H9 (cell line): ENCODE results near the gene TAOK1. TPM values are rescaled to one million over a fixed set of nuclear protein-coding genes. Genes with fewer than 3 reads are reported as not detected.
A peak's percentile ranks its signal among the peaks of the same experiment; 100 is the strongest.

Source experiments
- DNase-seq: peaks from one replicate; pipeline ENCODE4 v3.0.0-alpha.2; 2017
- H2AFZ ChIP-seq: one replicate; pipeline ENCODE4 v1.6.1; 2013; ENCODE audit warnings: mild to moderate bottlenecking, low read length, control low read depth, moderate library complexity
- H2AK5ac ChIP-seq: 2 replicates; pipeline ENCODE4 v1.6.1; 2013; ENCODE audit warnings: low read length, control low read depth, mixed read lengths; ENCODE audit not compliant: insufficient read length
- H2BK120ac ChIP-seq: one replicate; pipeline ENCODE4 v1.6.1; 2013; ENCODE audit warnings: low read depth, mild to moderate bottlenecking, low read length, control low read depth, inconsistent platforms; ENCODE audit not compliant: poor library complexity, severe bottlenecking
- H2BK12ac ChIP-seq: 2 replicates; pipeline ENCODE4 v1.6.1; 2013; ENCODE audit warnings: low read length, control low read depth, mixed read lengths, low read depth; ENCODE audit not compliant: insufficient read length
- H2BK15ac ChIP-seq: 2 replicates; pipeline ENCODE4 v1.6.1; 2013; ENCODE audit warnings: low read depth, low read length, control low read depth
- H2BK20ac ChIP-seq: one replicate; pipeline ENCODE4 v1.6.1; 2013; ENCODE audit warnings: low read depth, mild to moderate bottlenecking, low read length, control low read depth, inconsistent platforms; ENCODE audit not compliant: poor library complexity, severe bottlenecking
- H2BK5ac ChIP-seq: 2 replicates; pipeline ENCODE4 v1.6.1; 2013; ENCODE audit warnings: low read length, control low read depth, mixed read lengths; ENCODE audit not compliant: insufficient read length
- H3K14ac ChIP-seq: 2 replicates; pipeline ENCODE4 v1.6.1; 2013; ENCODE audit warnings: low read length, control low read depth; ENCODE audit not compliant: insufficient read depth
- H3K18ac ChIP-seq: 2 replicates; pipeline ENCODE4 v1.6.1; 2013; ENCODE audit warnings: low read depth, mild to moderate bottlenecking, mixed read lengths, low read length, control low read depth; ENCODE audit not compliant: insufficient read length
- H3K23ac ChIP-seq: 2 replicates; pipeline ENCODE4 v1.6.1; 2013; ENCODE audit warnings: low read length, control low read depth, mixed read lengths, low read depth; ENCODE audit not compliant: insufficient read length
- H3K23me2 ChIP-seq: 2 replicates; pipeline ENCODE4 v1.6.1; 2013; ENCODE audit warnings: low read depth, mild to moderate bottlenecking, mixed read lengths, low read length, control low read depth; ENCODE audit not compliant: insufficient read length, poor library complexity, severe bottlenecking
- H3K27ac ChIP-seq: 2 replicates; pipeline ENCODE4 v1.5.1; 2013; ENCODE audit warnings: low read length, control low read depth, mixed read lengths, low read depth; ENCODE audit not compliant: insufficient read length
- H3K27me3 ChIP-seq: 2 replicates; pipeline ENCODE4 v1.6.1; 2013; ENCODE audit warnings: low read length, control low read depth, inconsistent platforms; ENCODE audit not compliant: insufficient read depth
- H3K4ac ChIP-seq: 2 replicates; pipeline ENCODE4 v1.6.1; 2013; ENCODE audit warnings: low read depth, mild to moderate bottlenecking, control low read depth, inconsistent platforms, low read length, moderate library complexity
- H3K4me1 ChIP-seq: 2 replicates; pipeline ENCODE4 v1.6.1; 2013; ENCODE audit warnings: low read length, control low read depth, inconsistent platforms; ENCODE audit not compliant: insufficient read depth
- H3K4me2 ChIP-seq: 2 replicates; pipeline ENCODE4 v1.6.1; 2013; ENCODE audit warnings: low read length, control low read depth, mixed read lengths; ENCODE audit not compliant: insufficient read length, insufficient read depth
- H3K56ac ChIP-seq: 2 replicates; pipeline ENCODE4 v1.6.1; 2013; ENCODE audit warnings: low read depth, mild to moderate bottlenecking, mixed read lengths, low read length, control low read depth; ENCODE audit not compliant: insufficient read length
- H3K79me1 ChIP-seq: 2 replicates; pipeline ENCODE4 v1.6.1; 2013; ENCODE audit warnings: low read depth, mild to moderate bottlenecking, moderate library complexity, low read length, control low read depth, inconsistent platforms; ENCODE audit not compliant: insufficient read depth, poor library complexity, severe bottlenecking
- H3K79me2 ChIP-seq: 2 replicates; pipeline ENCODE4 v1.6.1; 2013; ENCODE audit warnings: low read length, control low read depth, inconsistent platforms; ENCODE audit not compliant: insufficient read depth
- H3K9ac ChIP-seq: 2 replicates; pipeline ENCODE4 v1.6.1; 2013; ENCODE audit warnings: low read length, control low read depth, mixed read lengths; ENCODE audit not compliant: insufficient read length; ENCODE audit errors: extremely low read depth
- H3K9me3 ChIP-seq: one replicate; pipeline ENCODE4 v1.6.1; 2013; ENCODE audit warnings: low read depth, low read length, inconsistent platforms; ENCODE audit not compliant: control insufficient read depth
- H3T11ph ChIP-seq: one replicate; pipeline ENCODE4 v1.6.1; 2013; ENCODE audit warnings: mild to moderate bottlenecking, low read length, control low read depth, inconsistent platforms
- H4K20me1 ChIP-seq: one replicate; pipeline ENCODE4 v1.6.1; 2013; ENCODE audit not compliant: control insufficient read depth, insufficient read length, insufficient read depth
- H4K5ac ChIP-seq: 2 replicates; pipeline ENCODE4 v1.6.1; 2013; ENCODE audit warnings: low read depth, mild to moderate bottlenecking, mixed read lengths, low read length, control low read depth; ENCODE audit not compliant: insufficient read length
- H4K8ac ChIP-seq: replicated peaks from 2 replicates; pipeline ENCODE4 v1.6.1; 2013; ENCODE audit warnings: low read length, control low read depth, mixed read lengths, low read depth; ENCODE audit not compliant: insufficient read length
- H4K91ac ChIP-seq: 2 replicates; pipeline ENCODE4 v1.6.1; 2013; ENCODE audit warnings: low read depth, mild to moderate bottlenecking, moderate library complexity, mixed read lengths, low read length, control low read depth; ENCODE audit not compliant: insufficient read length
- H3K27ac Mint-ChIP-seq, 3 experiments: 2 replicates in 2 of 3; 3 replicates in 1 of 3; pipeline ENCODE4 v1.8.0; 2020 to 2021; ENCODE audit warnings: mixed read lengths in 3 of 3, mild to moderate bottlenecking in 1 of 3, moderate library complexity in 1 of 3
- H3K27me3 Mint-ChIP-seq: 2 replicates; pipeline ENCODE4 v1.8.0; 2021; ENCODE audit warnings: low read depth, mild to moderate bottlenecking, moderate library complexity, mixed read lengths
- H3K36me3 Mint-ChIP-seq, 3 experiments: 2 replicates in 2 of 3; 3 replicates in 1 of 3; pipeline ENCODE4 v1.8.0; 2020 to 2021; ENCODE audit warnings: low read depth in 3 of 3, mixed read lengths in 3 of 3; ENCODE audit not compliant: insufficient read depth in 1 of 3
- H3K4me1 Mint-ChIP-seq, 2 experiments: 2 replicates each; pipeline ENCODE4 v1.8.0; 2020; ENCODE audit warnings: mixed read lengths in 2 of 2
- H3K4me3 Mint-ChIP-seq, 2 experiments: 2 replicates in 1 of 2; 3 replicates in 1 of 2; pipeline ENCODE4 v1.8.0; 2020 to 2021; ENCODE audit warnings: mild to moderate bottlenecking in 2 of 2, mixed read lengths in 2 of 2, moderate library complexity in 1 of 2
- H3K9me3 Mint-ChIP-seq, 2 experiments: 2 replicates in 1 of 2; 3 replicates in 1 of 2; pipeline ENCODE4 v1.8.0; 2020; ENCODE audit warnings: mild to moderate bottlenecking in 2 of 2, mixed read lengths in 2 of 2, moderate library complexity in 1 of 2
- CTCF ChIP-seq: fragments of 200-600 bp; sonication (generic); conservative IDR thresholded peaks from 3 replicates; pipeline ENCODE4 v1.8.0; 2021; ENCODE audit warnings: antibody characterized with exemption, mild to moderate bottlenecking
- WGBS: extraction: QIAGEN DNeasy Blood & Tissue Kit; methylation state at CpG from one replicate; pipeline ENCODE4 v1.1.7; 2013; ENCODE audit warnings: missing lambda C conversion rate, low lambda C conversion rate, mixed read lengths; ENCODE audit not compliant: insufficient read length; ENCODE audit errors: extremely low coverage; 5-methylcytosine and 5-hydroxymethylcytosine counted together
- total RNA-seq: library from RNA; stranded (reverse); gene quantifications from 2 replicates; pipeline ENCODE4 v1.2.1, GENCODE V29; 2021

TAOK1 gene
- total RNA-seq, 1 experiment from 2014 or later, result 93.0 TPM

DNA sequence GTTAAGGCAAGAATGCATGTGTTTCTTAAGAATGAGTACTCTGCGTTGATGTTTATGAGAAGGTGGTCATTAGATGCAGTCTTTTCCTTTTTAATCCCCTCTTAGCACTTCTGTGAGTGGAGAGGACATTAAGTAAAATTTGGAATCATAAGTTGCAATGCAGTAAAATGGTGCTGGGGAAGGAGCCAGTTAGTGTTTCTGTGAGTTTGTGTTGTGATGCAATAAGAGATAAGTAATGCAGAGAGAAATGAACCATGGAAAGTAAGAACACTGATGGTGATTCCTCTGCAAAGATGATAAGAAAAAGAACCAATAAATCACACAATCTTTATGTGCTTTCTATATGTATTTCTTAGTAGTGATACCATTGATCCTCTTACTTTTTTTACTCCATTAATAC, 156.7 kb downstream of the TAOK1 start:
- no peak for DNase-seq
- H3K4me3 Mint-ChIP-seq, result no peak overlapping the region
- peaks cover 3 to 9% of the 10 kb centered on the region in 2 experiments; a peak in 1 of 4 replicates for H3K4me1 Mint-ChIP-seq
- H3K4me1 ChIP-seq, result no peaks in the 10 kb centered on the region; the same call in 1 of the 2 replicates
- no peaks in the 10 kb centered on the region for H3K27me3 Mint-ChIP-seq
- H2BK12ac ChIP-seq, result no peak overlapping the region
- no peak overlapping the region for H2BK5ac ChIP-seq
- no peaks in the 10 kb centered on the region for H3K27me3 ChIP-seq
- H3K4ac ChIP-seq, result no peak overlapping the region
- H2BK20ac ChIP-seq, result no peak overlapping the region
- H3K27ac Mint-ChIP-seq, result peak overlapping the region in 2 of 3 experiments; percentile 47 to 88; a peak in 3 of 7 replicates
- no peak overlapping the region for H2AFZ ChIP-seq
- WGBS, result no CpG with 5 or more reads among the region's 1 CpG
- H3K79me2 ChIP-seq, result no peaks in the 10 kb centered on the region
- no peak overlapping the region for H2BK120ac ChIP-seq
- no peak overlapping the region for H3K27ac ChIP-seq
- H3T11ph ChIP-seq, result no peak overlapping the region
- H3K18ac ChIP-seq, result no peak overlapping the region
- peaks cover 3 to 31% (median 27%) of the 10 kb centered on the region in 3 experiments; a peak in 6 of 7 replicates for H3K36me3 Mint-ChIP-seq
- H3K9me3 Mint-ChIP-seq, result no peaks in the 10 kb centered on the region
- no peak overlapping the region for H2BK15ac ChIP-seq
- H3K9me3 ChIP-seq, result no peaks in the 10 kb centered on the region
- no peak overlapping the region for H4K8ac ChIP-seq
- H3K23ac ChIP-seq, result no peak overlapping the region
- H3K14ac ChIP-seq, result no peak overlapping the region
- H3K23me2 ChIP-seq, result no peaks in the 10 kb centered on the region
- no peak overlapping the region for H3K9ac ChIP-seq
- no peak overlapping the region for H4K91ac ChIP-seq
- no peak overlapping the region for H3K4me2 ChIP-seq
- no peak overlapping the region for H2AK5ac ChIP-seq
- no peaks in the 10 kb centered on the region for H3K79me1 ChIP-seq
- no peak overlapping the region for H4K5ac ChIP-seq
- H4K20me1 ChIP-seq, result no peaks in the 10 kb centered on the region
- no peak overlapping the region for H3K56ac ChIP-seq
- no peak for TF ChIP-seq CTCF
